Mesendoderm (in vitro differentiated cells): ENCODE data around the gene NDUFA13.
A peak's percentile ranks its signal among the peaks of the same experiment; 100 is the strongest.

Experiments
- DNase-seq: peaks from one replicate; pipeline ENCODE4 v3.0.0; 2013
- H2AK5ac ChIP-seq: 2 replicates; pipeline ENCODE4 v1.6.1; 2013; ENCODE audit warnings: low read length, inconsistent platforms
- H2BK120ac ChIP-seq: 2 replicates; pipeline ENCODE4 v1.6.1; 2013; ENCODE audit warnings: low read depth, mild to moderate bottlenecking, low read length, moderate library complexity, mixed read lengths
- H2BK15ac ChIP-seq: replicated peaks from 2 replicates; pipeline ENCODE4 v1.6.1; 2013; ENCODE audit warnings: low read depth, mild to moderate bottlenecking, moderate library complexity
- H2BK5ac ChIP-seq: 2 replicates; pipeline ENCODE4 v1.6.1; 2013; ENCODE audit warnings: low read length, inconsistent platforms
- H3K18ac ChIP-seq: 2 replicates; pipeline ENCODE4 v1.6.1; 2013; ENCODE audit warnings: mild to moderate bottlenecking, low read length, mixed read lengths
- H3K23ac ChIP-seq: one replicate; pipeline ENCODE4 v1.6.1; 2013; ENCODE audit warnings: low read length
- H3K27ac ChIP-seq: 2 replicates; pipeline ENCODE4 v1.5.1; 2013; ENCODE audit warnings: low read depth, mild to moderate bottlenecking, inconsistent platforms, low read length, moderate library complexity
- H3K27me3 ChIP-seq: 2 replicates; pipeline ENCODE4 v1.6.1; 2013; ENCODE audit warnings: low read length, control low read depth, mild to moderate bottlenecking, inconsistent platforms; ENCODE audit not compliant: insufficient read depth, poor library complexity
- H3K36me3 ChIP-seq: 2 replicates; pipeline ENCODE4 v1.6.1; 2013; ENCODE audit warnings: low read length, inconsistent platforms; ENCODE audit not compliant: control insufficient read depth, insufficient read depth
- H3K4ac ChIP-seq: one replicate; pipeline ENCODE4 v1.6.1; 2013; ENCODE audit warnings: low read depth, mild to moderate bottlenecking, low read length, moderate library complexity
- H3K4me1 ChIP-seq: 2 replicates; pipeline ENCODE4 v1.6.1; 2013; ENCODE audit warnings: low read depth, low read length, inconsistent platforms; ENCODE audit not compliant: control insufficient read depth
- H3K4me2 ChIP-seq: 2 replicates; pipeline ENCODE4 v1.6.1; 2013; ENCODE audit warnings: low read length
- H3K4me3 ChIP-seq: 2 replicates; pipeline ENCODE4 v1.5.1; 2013; ENCODE audit warnings: mild to moderate bottlenecking, low read length
- H3K56ac ChIP-seq: one replicate; pipeline ENCODE4 v1.6.1; 2013; ENCODE audit warnings: low read length
- H3K79me1 ChIP-seq: 2 replicates; pipeline ENCODE4 v1.6.1; 2013; ENCODE audit warnings: low read length, inconsistent platforms
- H3K79me2 ChIP-seq: 2 replicates; pipeline ENCODE4 v1.6.1; 2013; ENCODE audit warnings: mild to moderate bottlenecking, low read length; ENCODE audit not compliant: control insufficient read depth, insufficient read depth
- H3K9ac ChIP-seq: 2 replicates; pipeline ENCODE4 v1.6.1; 2013; ENCODE audit warnings: low read length, inconsistent platforms
- H4K5ac ChIP-seq: one replicate; pipeline ENCODE4 v1.6.1; 2013; ENCODE audit warnings: low read length
- H4K8ac ChIP-seq: one replicate; pipeline ENCODE4 v1.6.1; 2013; ENCODE audit warnings: low read depth, mild to moderate bottlenecking, control low read depth, low read length, moderate library complexity
- WGBS: extraction: QIAGEN DNeasy Blood & Tissue Kit; methylation state at CpG from one replicate; pipeline ENCODE4 v1.1.7; 2013; ENCODE audit warnings: low lambda C conversion rate, missing lambda C conversion rate; ENCODE audit not compliant: insufficient coverage; ENCODE audit errors: extremely low coverage; 5-methylcytosine and 5-hydroxymethylcytosine counted together

NDUFA13 gene

GRCh38 chr19:19514881-19515641, 964 bp upstream of the NDUFA13 start, which contains the start of gene TSSK6:
Gene TSSK6 (minus strand): TSS chr19:19515548. CDS start chr19:19515427, 121 bp downstream.
- no peak for DNase-seq
- peak within 1 kb of the TSS; percentile 97 for H3K18ac ChIP-seq

GRCh38 chr19:19517235-19517619, 1.2 kb downstream of the NDUFA13 start:
- Histone ChIP-seq H3K23ac (no peak overlapping the region), H3K4me2 (no peak overlapping the region), H2BK15ac (no peak overlapping the region), H4K8ac (no peak overlapping the region), H3K4ac (no peak overlapping the region), H3K79me1 (peaks cover 14% of the 10 kb centered on the region), H3K9ac (no peak overlapping the region), H3K36me3 (peaks cover 4% of the 10 kb centered on the region), H3K79me2 (peaks cover 23% of the 10 kb centered on the region), H3K56ac (no peak overlapping the region), H2BK5ac (no peak overlapping the region), H4K5ac (no peak overlapping the region), H3K4me3 (no peak overlapping the region), H3K4me1 (no peaks in the 10 kb centered on the region), H3K27me3 (no peaks in the 10 kb centered on the region), H3K18ac (no peak overlapping the region), H2BK120ac (no peak overlapping the region), H2AK5ac (no peak overlapping the region), H3K27ac (no peak overlapping the region)
- DNase-seq, result no peak
- WGBS, result 100% methylated on average over 1 of the region's 10 CpGs

More at GRCh38 chr19:19514881-19515641, 964 bp upstream of the NDUFA13 start, which contains the start of gene TSSK6:
- no CpG with 5 or more reads among the region's 74 CpGs for whole genome bisulfite sequencing
- Histone ChIP-seq H3K4me3 (peak within 1 kb of the TSS; percentile 98), H3K27ac (no peak within 1 kb of the TSS), H3K79me2 (peaks cover 16% of the 10 kb centered on the region), H3K9ac (peak within 1 kb of the TSS; percentile 96), H3K36me3 (peaks cover 2% of the 10 kb centered on the region), H2BK5ac (no peak within 1 kb of the TSS), H2BK15ac (no peak within 1 kb of the TSS), H2BK120ac (no peak within 1 kb of the TSS), H2AK5ac (no peak within 1 kb of the TSS), H4K5ac (no peak within 1 kb of the TSS), H4K8ac (peak within 1 kb of the TSS; percentile 95), H3K4me1 (no peaks in the 10 kb centered on the region), H3K79me1 (peaks cover 8% of the 10 kb centered on the region), H3K4me2 (peak within 1 kb of the TSS; percentile 84), H3K27me3 (no peaks in the 10 kb centered on the region), H3K4ac (peak within 1 kb of the TSS; percentile 58), H3K56ac (peak within 1 kb of the TSS; percentile 94), H3K23ac (peak within 1 kb of the TSS; percentile 90)

GRCh38 chr19:19520989-19521388, 5.0 kb downstream of the NDUFA13 start:
- Histone ChIP-seq H3K4me3 (no peak overlapping the region), H3K9ac (no peak overlapping the region), H3K27ac (no peak overlapping the region), H3K23ac (no peak overlapping the region), H3K4me2 (no peak overlapping the region), H3K56ac (no peak overlapping the region), H2BK15ac (no peak overlapping the region), H3K79me1 (peaks cover 21% of the 10 kb centered on the region), H3K4ac (no peak overlapping the region), H2AK5ac (no peak overlapping the region), H3K36me3 (peaks cover 4% of the 10 kb centered on the region), H2BK5ac (no peak overlapping the region), H4K8ac (no peak overlapping the region), H3K27me3 (no peaks in the 10 kb centered on the region), H3K18ac (no peak overlapping the region), H3K79me2 (peaks cover 30% of the 10 kb centered on the region), H4K5ac (no peak overlapping the region), H3K4me1 (no peaks in the 10 kb centered on the region), H2BK120ac (no peak overlapping the region)
- DNase-seq, result no peak
- WGBS, result no CpG with 5 or more reads among the region's 6 CpGs

GRCh38 chr19:19523177-19523576, 7.2 kb downstream of the NDUFA13 start:
- Histone ChIP-seq H3K4me3 (no peak overlapping the region), H4K8ac (no peak overlapping the region), H3K4ac (no peak overlapping the region), H2AK5ac (no peak overlapping the region), H2BK15ac (no peak overlapping the region), H3K79me1 (peaks cover 21% of the 10 kb centered on the region), H2BK120ac (no peak overlapping the region), H3K79me2 (peaks cover 19% of the 10 kb centered on the region), H3K23ac (no peak overlapping the region), H3K27ac (no peak overlapping the region), H3K18ac (no peak overlapping the region), H3K9ac (no peak overlapping the region), H3K4me2 (no peak overlapping the region), H2BK5ac (no peak overlapping the region), H3K56ac (no peak overlapping the region), H3K36me3 (peaks cover 6% of the 10 kb centered on the region), H3K4me1 (no peaks in the 10 kb centered on the region), H3K27me3 (no peaks in the 10 kb centered on the region), H4K5ac (no peak overlapping the region)
- no CpG with 5 or more reads among the region's 3 CpGs for WGBS
- DNase-seq, result no peak

GRCh38 chr19:19524053-19524452, 8.0 kb downstream of the NDUFA13 start:
- Histone ChIP-seq H3K4me1 (no peaks in the 10 kb centered on the region), H2AK5ac (no peak overlapping the region), H3K4ac (no peak overlapping the region), H4K5ac (no peak overlapping the region), H2BK120ac (no peak overlapping the region), H3K9ac (no peak overlapping the region), H3K27me3 (no peaks in the 10 kb centered on the region), H3K23ac (no peak overlapping the region), H3K27ac (no peak overlapping the region), H3K36me3 (peaks cover 6% of the 10 kb centered on the region), H3K4me3 (no peak overlapping the region), H3K56ac (no peak overlapping the region), H2BK15ac (no peak overlapping the region), H4K8ac (no peak overlapping the region), H3K18ac (no peak overlapping the region), H3K4me2 (no peak overlapping the region), H3K79me2 (peaks cover 18% of the 10 kb centered on the region), H2BK5ac (no peak overlapping the region), H3K79me1 (peaks cover 21% of the 10 kb centered on the region)
- no peak for DNase-seq
- WGBS, result no CpG with 5 or more reads among the region's 7 CpGs
